Activated naive CD8-positive, alpha-beta T cell treated with anti-CD3 and anti-CD28 coated beads, Interleukin-2, amount 10 ng/mL, durations not matched to agents 7 days and 5 days (primary cell): ENCODE measurements around the gene IFI35. TPM values are rescaled to one million over a fixed set of nuclear protein-coding genes. Genes with fewer than 3 reads are reported as not detected.
"Not testable (repeated sequence)": the region's sequence is repeated elsewhere in the genome, so short reads cannot be mapped to it uniquely, and the experiment has no call there.

Experiments used
- ATAC-seq: fragments of 150-1000 bp; cut with Tn5 transposase; one replicate; pipeline ENCODE4 v1.10.0; 2021; ENCODE audit warnings: low read depth, moderate library complexity
- POLR2A ChIA-PET: fragments of 350-600 bp; sonication (Branson Sonifier 250); formaldehyde crosslinking; loops from one replicate; lab custom pipeline; 2021; ENCODE audit warnings: antibody characterized with exemption; lab: Charles Lee
- DNase-seq: peaks from one replicate; pipeline ENCODE4 v3.0.0; 2021
- H3K27ac Mint-ChIP-seq: one replicate; pipeline ENCODE4 v1.8.0; 2022; ENCODE audit warnings: mild to moderate bottlenecking, mixed read lengths
- H3K27me3 Mint-ChIP-seq: one replicate; pipeline ENCODE4 v1.8.0; 2022; ENCODE audit warnings: mild to moderate bottlenecking, moderate library complexity, mixed read lengths
- H3K36me3 Mint-ChIP-seq: one replicate; pipeline ENCODE4 v1.8.0; 2021; ENCODE audit warnings: mild to moderate bottlenecking, mixed read lengths
- H3K4me1 Mint-ChIP-seq: one replicate; pipeline ENCODE4 v1.8.0; 2021; ENCODE audit warnings: mixed read lengths
- H3K4me3 Mint-ChIP-seq: one replicate; pipeline ENCODE4 v1.8.0; 2022; ENCODE audit warnings: mild to moderate bottlenecking, moderate library complexity, mixed read lengths
- H3K9me3 Mint-ChIP-seq: one replicate; pipeline ENCODE4 v1.8.0; 2021; ENCODE audit warnings: mixed read lengths
- total RNA-seq, 2 experiments: library from RNA; stranded (reverse); gene quantifications; one replicate each; pipeline ENCODE4 v1.2.3, GENCODE V29; 2021

Gene IFI35
- total RNA-seq, 2 experiments from 2014 or later = 92.7 to 99.2 TPM

DNA sequence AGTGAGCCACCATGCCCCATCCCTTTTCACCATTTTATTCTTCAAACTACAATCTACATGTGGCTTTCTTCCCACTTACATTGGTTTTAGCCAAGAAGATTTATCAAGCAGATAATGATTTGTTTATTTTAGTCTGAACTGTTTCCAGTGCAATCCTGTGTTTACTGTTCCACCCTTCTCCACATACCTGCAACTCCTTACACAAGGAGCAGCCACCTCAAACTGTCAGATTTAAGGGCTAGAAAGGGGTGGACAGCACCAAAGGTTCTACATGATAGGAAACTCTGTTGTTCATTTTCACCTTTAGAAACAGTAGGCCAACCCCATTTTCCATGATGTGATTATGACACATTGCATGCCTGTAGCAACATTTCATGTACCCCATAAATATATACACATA is 24.3 kb upstream of the IFI35 start:
- Mint-ChIP-seq H3K36me3 (peaks cover 17% of the 10 kb centered on the region), H3K4me3 (peak overlapping the region; percentile 99), H3K27ac (peak overlapping the region; percentile 12), H3K4me1 (peaks cover 32% of the 10 kb centered on the region), H3K9me3 (no peaks in the 10 kb centered on the region), H3K27me3 (peaks cover 3% of the 10 kb centered on the region)
- ATAC-seq (no peak), DNase-seq (no peak)
- POLR2A ChIA-PET = interaction anchor here (0.7 kb wide), 1 partner anchor 16 kb away, joined by 3 read pairs; the partner anchor contains the start of gene RPL27

DNA sequence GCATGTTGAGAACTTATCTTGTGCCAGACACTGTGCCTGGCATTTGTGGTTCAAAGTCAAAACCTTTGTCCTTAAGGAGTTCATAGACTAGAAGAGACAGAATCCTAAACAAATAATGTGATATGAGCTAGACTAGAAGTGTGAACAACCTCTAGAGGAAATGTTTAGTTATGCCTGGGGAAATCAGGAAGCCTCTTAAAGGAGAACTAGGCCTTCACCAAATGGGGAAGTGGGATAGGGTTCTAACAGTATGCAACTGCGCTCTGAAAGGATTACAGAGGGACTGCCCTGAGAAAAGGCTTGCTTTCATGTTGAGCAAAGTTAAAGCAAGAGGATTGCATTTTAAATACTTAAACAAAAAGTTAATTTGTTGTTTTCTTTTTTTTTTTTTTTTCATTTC is 21.4 kb upstream of the IFI35 start:
- POLR2A ChIA-PET = no interaction called here
- no peak for DNase-seq
- Mint-ChIP-seq H3K27me3 (no peaks in the 10 kb centered on the region), H3K4me1 (peaks cover 24% of the 10 kb centered on the region), H3K9me3 (no peaks in the 10 kb centered on the region), H3K27ac (no peak overlapping the region), H3K36me3 (peaks cover 29% of the 10 kb centered on the region), H3K4me3 (no peak overlapping the region)
- ATAC-seq = no peak

DNA sequence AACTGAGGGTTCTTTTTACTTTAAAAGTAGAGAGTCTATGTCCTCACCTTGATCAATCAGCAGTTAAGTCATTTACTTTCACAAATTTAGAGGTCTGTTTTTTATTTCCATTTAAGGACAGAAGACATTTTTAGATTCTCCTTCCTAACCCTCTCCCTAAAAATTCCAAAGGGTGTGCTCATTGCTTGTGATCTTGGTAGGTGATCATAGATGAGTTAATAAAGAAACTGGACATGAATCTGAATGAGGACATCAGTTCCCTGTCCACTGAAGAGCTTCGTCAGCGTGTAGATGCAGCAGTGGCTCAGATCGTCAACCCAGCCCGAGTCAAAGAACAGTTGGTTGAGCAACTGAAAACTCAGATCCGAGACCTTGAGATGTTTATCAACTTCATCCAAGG is 17.4 kb upstream of the IFI35 start:
- H3K27me3 Mint-ChIP-seq = no peaks in the 10 kb centered on the region
- no peak for ATAC-seq
- DNase-seq = no peak
- peaks cover 33% of the 10 kb centered on the region for H3K36me3 Mint-ChIP-seq
- H3K9me3 Mint-ChIP-seq = no peaks in the 10 kb centered on the region
- no peak overlapping the region for H3K4me3 Mint-ChIP-seq
- POLR2A ChIA-PET = no interaction called here
- H3K4me1 Mint-ChIP-seq = peaks cover 9% of the 10 kb centered on the region
- no peak overlapping the region for H3K27ac Mint-ChIP-seq

DNA sequence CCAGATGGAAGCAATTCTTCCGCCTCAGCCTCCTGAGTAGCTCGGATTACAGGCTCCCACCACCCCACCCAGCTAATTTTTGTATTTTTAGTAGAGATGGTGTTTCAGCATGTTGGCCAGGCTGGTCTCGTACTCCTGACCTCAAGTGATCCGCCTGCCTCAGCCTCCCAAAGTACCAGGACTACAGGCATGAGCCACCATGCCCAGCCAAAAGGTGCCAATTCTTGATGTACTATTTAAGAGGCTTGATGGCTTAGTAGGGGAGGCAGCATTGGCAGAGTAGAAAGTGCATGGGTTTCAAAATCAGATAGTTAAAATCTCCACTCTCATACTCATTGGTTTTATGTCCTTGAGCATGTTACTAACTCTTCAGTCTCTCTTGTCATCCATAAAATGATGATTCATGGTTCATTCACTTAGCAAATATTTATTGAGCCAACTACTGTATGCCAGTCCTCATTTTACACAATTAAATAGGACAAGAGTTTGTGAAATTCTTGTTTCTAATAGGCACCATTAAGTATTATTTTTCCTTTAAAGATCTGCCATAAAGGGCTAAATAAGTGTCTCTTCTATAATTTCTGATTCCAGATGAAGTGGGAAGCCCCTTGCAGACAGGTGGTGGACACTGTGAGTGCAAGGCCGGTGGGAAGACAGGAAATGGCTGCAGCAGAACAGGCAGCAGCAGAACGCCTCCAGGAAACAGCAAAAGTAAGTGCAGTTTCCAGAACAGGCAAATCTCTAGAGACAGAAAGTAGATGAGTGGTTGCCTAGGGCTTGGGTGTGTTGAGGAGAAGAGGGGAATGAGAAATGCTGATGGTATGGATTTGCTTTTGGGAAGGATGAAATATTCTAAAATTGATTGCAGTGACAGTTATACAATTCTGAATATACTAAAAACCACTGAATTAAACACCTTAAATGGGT is 16.6 kb upstream of the IFI35 start:
- no peaks in the 10 kb centered on the region for H3K9me3 Mint-ChIP-seq
- peaks cover 34% of the 10 kb centered on the region for H3K36me3 Mint-ChIP-seq
- no peak for DNase-seq
- no peaks in the 10 kb centered on the region for H3K27me3 Mint-ChIP-seq
- POLR2A ChIA-PET = no interaction called here
- no peak overlapping the region for H3K27ac Mint-ChIP-seq
- H3K4me3 Mint-ChIP-seq = no peak overlapping the region
- H3K4me1 Mint-ChIP-seq = peaks cover 6% of the 10 kb centered on the region
- ATAC-seq = no peak

DNA sequence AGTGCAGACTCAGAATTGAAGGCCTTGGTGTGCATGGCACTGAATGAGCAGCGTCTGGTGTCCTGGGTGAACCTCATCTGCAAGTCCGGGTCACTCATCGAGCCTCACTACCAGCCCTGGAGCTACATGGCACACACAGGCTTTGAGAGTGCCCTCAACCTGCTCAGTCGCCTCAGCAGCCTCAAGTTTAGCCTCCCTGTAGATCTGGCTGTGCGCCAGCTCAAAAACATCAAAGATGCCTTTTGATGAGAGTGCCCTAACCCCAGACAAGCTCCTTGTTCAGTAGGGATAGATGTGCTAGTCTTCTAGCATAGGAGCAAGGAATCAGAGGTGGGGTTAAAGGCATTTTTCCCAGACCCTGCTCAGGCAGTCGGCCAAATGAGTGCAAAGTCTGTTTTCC is 15.1 kb upstream of the IFI35 start:
- H3K27ac Mint-ChIP-seq = no peak overlapping the region
- H3K36me3 Mint-ChIP-seq = peaks cover 24% of the 10 kb centered on the region

DNA sequence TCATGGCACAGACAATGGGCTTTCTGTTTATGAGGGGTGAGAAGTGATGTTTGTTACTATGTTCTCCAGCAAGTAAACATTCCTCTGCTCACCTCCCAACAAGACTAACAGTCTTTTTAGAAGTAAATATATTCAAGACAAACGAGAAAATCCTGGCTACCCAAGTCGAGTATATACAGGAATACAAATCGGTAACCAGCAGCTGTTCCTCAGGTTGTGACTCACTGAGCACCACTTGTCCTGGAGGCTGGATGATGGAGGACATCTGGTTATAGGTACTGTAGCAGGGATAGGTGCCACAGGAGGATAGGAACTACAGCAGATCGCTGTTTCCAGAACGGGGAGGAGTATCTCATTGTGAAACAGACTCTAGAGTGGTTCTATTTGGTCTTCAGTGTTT is 13.7 kb upstream of the IFI35 start:
- Mint-ChIP-seq H3K36me3 (peaks cover 22% of the 10 kb centered on the region), H3K9me3 (no peaks in the 10 kb centered on the region), H3K27me3 (no peaks in the 10 kb centered on the region), H3K4me1 (peaks cover 11% of the 10 kb centered on the region), H3K27ac (no peak overlapping the region), H3K4me3 (no peak overlapping the region)
- DNase-seq (no peak), ATAC-seq (no peak)
- POLR2A ChIA-PET = interaction anchor here (0.6 kb wide), 1 partner anchor 426 kb away, joined by 3 read pairs; the partner anchor contains the start of gene MLX

More for the DNA sequence above, 15.1 kb upstream of the IFI35 start:
- Mint-ChIP-seq H3K4me3 (no peak overlapping the region), H3K27me3 (no peaks in the 10 kb centered on the region), H3K9me3 (no peaks in the 10 kb centered on the region), H3K4me1 (peaks cover 1% of the 10 kb centered on the region)
- DNase-seq (no peak), ATAC-seq (no peak)
- POLR2A ChIA-PET = no interaction called here

DNA sequence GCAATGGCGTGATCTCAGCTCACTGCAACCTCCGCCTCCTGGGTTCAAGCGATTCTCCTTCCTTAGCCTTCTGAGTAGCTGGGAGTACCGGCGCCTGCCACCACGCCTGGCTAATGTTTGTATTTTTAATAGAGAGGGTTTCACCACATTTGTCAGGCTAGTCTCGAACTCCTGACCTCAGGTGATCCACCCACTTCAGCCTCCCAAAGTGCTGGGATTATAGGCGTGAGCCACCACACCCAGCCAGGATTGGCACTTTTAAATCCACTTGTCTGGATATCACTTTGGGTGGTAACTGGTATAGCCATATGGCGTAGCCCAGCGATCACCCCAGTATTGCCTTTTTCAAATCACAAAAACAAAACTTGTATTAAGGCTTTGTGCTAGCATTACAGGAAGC is 12.7 kb upstream of the IFI35 start:
- not testable (repeated sequence) for H3K27me3 Mint-ChIP-seq, H3K4me3 Mint-ChIP-seq, H3K27ac Mint-ChIP-seq, H3K9me3 Mint-ChIP-seq, ATAC-seq, DNase-seq
- H3K36me3 Mint-ChIP-seq = peaks cover 21% of the 10 kb centered on the region
- POLR2A ChIA-PET = interaction anchor here (0.8 kb wide), 1 partner anchor 11 kb away, joined by 6 read pairs; no protein-coding TSS in a partner anchor
- peaks cover 12% of the 10 kb centered on the region for H3K4me1 Mint-ChIP-seq

DNA sequence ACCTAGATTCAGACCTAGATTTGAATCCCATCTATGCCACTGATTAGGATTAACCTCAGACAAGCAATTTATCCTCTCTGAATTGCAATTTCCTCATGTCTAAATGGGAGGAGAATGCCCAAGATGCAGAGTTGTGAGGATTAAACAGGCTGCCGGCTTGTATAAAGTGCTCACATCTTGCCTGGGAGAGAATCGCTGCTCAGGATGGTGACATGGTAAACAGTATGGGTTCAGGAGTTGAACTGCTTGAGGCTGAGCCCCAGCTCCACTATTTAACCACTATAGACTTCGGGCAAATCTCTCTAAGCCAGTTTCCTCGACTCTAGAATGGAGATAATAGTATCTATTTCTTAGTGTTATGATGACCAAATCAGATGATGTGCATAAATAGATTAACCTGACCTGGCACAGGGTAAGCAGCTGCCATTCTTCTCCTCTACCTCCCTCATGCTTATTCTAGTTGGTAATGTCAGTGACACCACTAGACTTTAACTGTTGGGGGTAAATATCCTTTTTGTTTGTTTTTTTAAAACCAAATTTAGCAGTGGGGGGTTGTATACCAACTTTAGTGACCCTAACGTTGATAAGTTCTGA is 9.1 kb upstream of the IFI35 start:
- H3K27me3 Mint-ChIP-seq = no peaks in the 10 kb centered on the region
- POLR2A ChIA-PET = interaction anchor here (0.6 to 2.6 kb wide), 34 partner anchors 10 to 724 kb away, joined by 3 to 65 read pairs (median 6); partner anchors contain the start of genes AARSD1, AOC2, BECN1 and BRCA1
- peak overlapping the region; percentile 92 for H3K4me3 Mint-ChIP-seq
- DNase-seq (no peak), ATAC-seq (no peak)
- H3K27ac Mint-ChIP-seq = peak overlapping the region; percentile 84
- peaks cover 26% of the 10 kb centered on the region for H3K36me3 Mint-ChIP-seq
- peaks cover 27% of the 10 kb centered on the region for H3K4me1 Mint-ChIP-seq
- H3K9me3 Mint-ChIP-seq = no peaks in the 10 kb centered on the region

DNA sequence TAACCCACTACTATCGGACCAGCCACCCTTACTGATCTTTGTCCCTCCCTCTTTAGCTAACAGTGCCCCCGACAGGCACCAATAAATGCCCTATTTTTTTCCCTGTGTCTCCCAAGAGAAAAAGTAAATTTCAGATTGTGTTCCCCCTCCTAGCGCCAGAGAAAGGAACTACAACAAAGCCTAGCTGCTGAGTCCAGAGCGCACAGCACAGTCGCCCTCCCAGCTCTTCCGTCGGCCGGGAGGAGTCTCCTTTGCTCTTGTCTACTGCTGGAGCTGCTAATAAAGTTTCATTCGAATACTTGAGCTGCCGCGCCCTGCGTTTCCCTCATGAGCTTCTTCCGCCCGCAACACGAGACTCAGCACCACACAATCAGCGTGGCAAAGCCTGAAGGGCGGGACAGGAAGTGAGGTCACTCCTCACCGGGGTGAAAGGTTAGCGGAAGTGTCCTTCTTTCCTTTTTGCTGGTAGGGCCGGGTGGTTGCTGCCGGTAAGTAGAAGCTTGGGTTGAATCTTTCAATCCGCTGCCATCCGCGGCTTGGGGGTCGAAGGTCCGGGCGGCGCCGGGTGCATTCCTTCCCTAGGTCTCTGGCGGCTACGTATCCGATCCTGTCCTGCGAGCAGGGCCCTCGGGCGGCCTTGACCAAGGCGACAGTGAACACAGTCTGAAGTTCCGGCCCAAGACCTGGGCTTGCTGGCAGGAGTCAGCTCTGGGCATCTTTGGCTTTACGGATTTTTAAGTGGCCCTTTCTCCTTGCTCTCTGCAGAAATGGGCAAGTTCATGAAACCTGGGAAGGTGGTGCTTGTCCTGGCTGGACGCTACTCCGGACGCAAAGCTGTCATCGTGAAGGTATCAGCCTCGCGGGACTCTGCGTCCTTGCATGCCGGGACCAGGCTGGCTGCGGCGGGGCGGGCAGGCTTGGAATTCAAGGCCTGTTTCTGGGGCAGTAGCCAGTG is 8.3 kb upstream of the IFI35 start, which contains the start of gene RPL27:
Gene RPL27, plus strand, starts transcription at position 436 of the 955 bp plus-strand sequence. Its CDS starts 332 bp downstream, at position 768.
- Mint-ChIP-seq H3K36me3 (peaks cover 22% of the 10 kb centered on the region), H3K4me1 (peaks cover 27% of the 10 kb centered on the region), H3K9me3 (no peaks in the 10 kb centered on the region), H3K27ac (peak within 1 kb of the TSS; percentile 84), H3K27me3 (no peaks in the 10 kb centered on the region), H3K4me3 (peak within 1 kb of the TSS; percentile 92)
- DNase-seq (peak; percentile 91), ATAC-seq (peak; percentile 98)
- POLR2A ChIA-PET = interaction anchor here (0.6 to 2.6 kb wide), 37 partner anchors 9 to 723 kb away, joined by 3 to 65 read pairs (median 5); partner anchors contain the start of genes AARSD1, AOC2, BECN1 and BRCA1

DNA sequence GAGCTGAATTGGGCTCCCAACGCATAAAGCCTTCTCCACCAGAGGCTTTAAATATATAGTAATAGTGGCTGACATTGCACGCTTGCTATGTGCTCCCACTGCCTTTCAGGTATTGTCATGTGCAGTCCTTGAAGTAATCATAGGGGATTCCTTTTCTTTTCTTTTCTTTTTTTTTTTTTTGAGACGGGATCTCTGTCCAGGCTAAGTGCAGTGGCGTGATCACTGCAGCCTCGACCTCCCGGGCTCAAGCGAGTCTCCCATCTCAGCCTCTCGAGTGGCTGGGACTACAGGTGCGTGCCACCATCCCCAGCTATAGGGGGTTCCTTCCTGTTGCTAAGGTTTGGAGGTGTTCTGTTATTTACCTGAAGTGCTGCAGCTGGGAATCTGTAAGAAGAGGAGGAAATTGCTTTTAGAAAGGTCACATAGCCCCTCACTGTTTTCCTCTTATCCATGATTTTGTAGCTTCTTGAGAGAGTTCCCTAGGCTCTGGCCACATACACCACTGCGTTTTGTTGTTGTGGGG is 7.5 kb upstream of the IFI35 start:
- no peaks in the 10 kb centered on the region for H3K9me3 Mint-ChIP-seq
- H3K36me3 Mint-ChIP-seq = peaks cover 25% of the 10 kb centered on the region
- H3K4me3 Mint-ChIP-seq = peak overlapping the region; percentile 92
- ATAC-seq (no peak), DNase-seq (no peak)
- POLR2A ChIA-PET = interaction anchor here (0.6 to 2.6 kb wide), 19 partner anchors 8 to 722 kb away, joined by 3 to 65 read pairs (median 8); partner anchors contain the start of genes AARSD1, BECN1, BRCA1 and DHX8
- H3K4me1 Mint-ChIP-seq = peaks cover 27% of the 10 kb centered on the region
- peak overlapping the region; percentile 84 for H3K27ac Mint-ChIP-seq
- no peaks in the 10 kb centered on the region for H3K27me3 Mint-ChIP-seq

DNA sequence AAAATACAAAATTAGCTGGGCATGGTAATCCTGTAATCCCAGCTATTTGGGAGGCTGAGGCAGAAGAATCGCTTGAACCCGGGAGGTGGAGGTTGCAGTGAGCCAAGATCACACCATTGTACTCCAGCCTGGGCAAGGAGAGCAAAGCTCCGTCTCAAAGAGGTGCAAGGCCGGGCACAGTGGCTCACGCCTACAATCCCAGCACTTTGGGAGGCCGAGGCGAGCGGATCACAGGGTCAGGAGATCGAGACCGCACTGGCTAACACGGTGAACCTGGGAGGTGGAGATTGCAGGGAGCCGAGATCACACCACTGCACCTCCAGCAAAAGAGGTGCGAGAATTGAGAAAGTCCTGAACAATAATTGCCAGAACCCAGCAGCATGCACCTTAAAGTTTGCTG is 5.7 kb upstream of the IFI35 start:
- Mint-ChIP-seq H3K36me3 (peaks cover 24% of the 10 kb centered on the region), H3K4me1 (peaks cover 25% of the 10 kb centered on the region)
- ATAC-seq, H3K27me3 Mint-ChIP-seq, H3K9me3 Mint-ChIP-seq, H3K27ac Mint-ChIP-seq, H3K4me3 Mint-ChIP-seq, DNase-seq: not testable (repeated sequence)
- POLR2A ChIA-PET = interaction anchor here (1.1 kb wide), 1 partner anchor 322 kb away, joined by 3 read pairs; no protein-coding TSS in a partner anchor

DNA sequence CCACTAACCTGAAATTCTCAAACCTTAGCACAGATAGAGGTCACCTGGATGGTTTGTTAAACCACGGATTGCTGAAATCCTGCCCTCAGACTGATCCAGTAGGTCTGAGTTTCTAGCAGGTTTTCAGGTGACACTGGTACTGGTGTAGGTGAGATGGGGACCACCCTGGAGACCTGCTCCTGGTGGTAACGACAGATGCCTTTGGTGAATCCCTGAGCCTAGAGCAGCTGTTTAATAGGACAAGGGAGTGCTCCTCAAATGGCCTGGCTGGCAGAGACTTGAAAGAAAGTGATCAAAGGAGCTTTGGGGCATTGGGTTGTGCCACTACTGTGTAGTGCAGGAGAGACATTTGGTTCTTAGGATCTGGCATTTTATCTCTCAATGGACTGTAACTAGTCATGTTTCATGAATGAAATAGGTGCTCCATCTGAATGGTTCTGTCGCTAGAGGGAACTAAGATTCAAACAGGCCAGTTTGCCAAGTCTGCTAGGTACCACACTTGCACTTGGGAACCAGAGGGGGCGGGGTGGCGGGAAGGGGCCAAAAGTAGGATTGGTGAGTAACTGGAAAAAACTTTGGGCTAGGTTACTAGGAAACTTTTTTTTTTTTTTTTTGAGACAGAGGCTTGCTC is 2.9 kb upstream of the IFI35 start:
- peak overlapping the region; percentile 46 for H3K27ac Mint-ChIP-seq
- no peak overlapping the region for H3K4me3 Mint-ChIP-seq
- POLR2A ChIA-PET = interaction anchor here (1.2 kb wide), 1 partner anchor 357 kb away, joined by 3 read pairs; no protein-coding TSS in a partner anchor
- H3K27me3 Mint-ChIP-seq = no peaks in the 10 kb centered on the region
- H3K9me3 Mint-ChIP-seq = no peaks in the 10 kb centered on the region
- peaks cover 23% of the 10 kb centered on the region for H3K36me3 Mint-ChIP-seq
- no peak for ATAC-seq
- DNase-seq = no peak
- H3K4me1 Mint-ChIP-seq = peaks cover 23% of the 10 kb centered on the region
